GM12878 (cell line): ENCODE results near the gene NEK5. TPM values are rescaled to one million over a fixed set of nuclear protein-coding genes. Genes with fewer than 3 reads are reported as not detected.
"Not testable (repeated sequence)": the region's sequence is repeated elsewhere in the genome, so short reads cannot be mapped to it uniquely, and the experiment has no call there.

Experiments used
- ATAC-seq: fragments of 200-7000 bp; cut with Tn5 transposase; 3 replicates; pipeline ENCODE4 v1.9.1; 2020; ENCODE audit warnings: mild to moderate bottlenecking, moderate library complexity
- BruUV-seq: library from RNA; stranded (reverse); fragments of 400-500 nt; replicated peaks from 2 replicates; lab custom pipeline; 2021; lab: Mats Ljungman, UMichigan
- CTCF ChIA-PET: fragments of 300-600 bp; sonication (Branson Sonifier 250); formaldehyde crosslinking; extraction: SDS; loops from one replicate; lab custom pipeline; 2021; ENCODE audit warnings: inconsistent platforms; lab: Yijun Ruan, JAX
- POLR2A ChIA-PET: fragments of 350-600 bp; formaldehyde crosslinking; extraction: SDS; loops from one replicate; lab custom pipeline; 2021; ENCODE audit warnings: inconsistent platforms; lab: Charles Lee
- RAD21 ChIA-PET: fragments of 300-600 bp; sonication (Branson Sonifier 250); formaldehyde crosslinking; loops from one replicate; lab custom pipeline; 2023; ENCODE audit warnings: antibody characterized with exemption; ENCODE audit not compliant: unreplicated experiment; lab: Charles Lee
- SMC1A ChIA-PET: fragments of 300-600 bp; sonication (Branson Sonifier 250); formaldehyde crosslinking; loops from one replicate; lab custom pipeline; 2023; ENCODE audit not compliant: unreplicated experiment, uncharacterized antibody; lab: Charles Lee
- DNase-seq: peaks from one replicate; pipeline ENCODE4 v3.0.0-alpha.2; 2011; ENCODE audit warnings: low read depth, low spot score
- FAIRE-seq: peaks from 3 replicates; lab custom pipeline; 2011; peaks lifted over from hg19 to GRCh38; lab: Jason Lieb, UNC
- H2AFZ ChIP-seq: 2 replicates; pipeline ENCODE4 v1.6.0; 2011; ENCODE audit warnings: low read depth, low read length, control low read depth; ENCODE audit not compliant: control insufficient read depth
- H3K27ac ChIP-seq: 2 replicates; pipeline ENCODE4 v1.5.1; 2011; ENCODE audit warnings: control low read depth; ENCODE audit not compliant: control insufficient read depth, insufficient read depth
- H3K27me3 ChIP-seq, 2 experiments: replicated peaks in 1 of 2; 2 replicates each; pipeline versions ENCODE4 v1.6.0 to v1.6.1; 2011; ENCODE audit warnings: low read length in 1 of 2; ENCODE audit not compliant: control insufficient read depth in 2 of 2, insufficient read depth in 2 of 2
- H3K36me3 ChIP-seq, 2 experiments: 2 replicates each; pipeline ENCODE4 v1.5.1; 2011; ENCODE audit warnings: low read length in 1 of 2; ENCODE audit not compliant: control insufficient read depth in 2 of 2, insufficient read depth in 2 of 2
- H3K4me1 ChIP-seq: 2 replicates; pipeline ENCODE4 v1.6.1; 2011; ENCODE audit warnings: mild to moderate bottlenecking, low read length, moderate library complexity, mixed read lengths; ENCODE audit not compliant: control insufficient read depth, insufficient read depth
- H3K4me2 ChIP-seq: 2 replicates; pipeline ENCODE4 v1.6.0; 2011; ENCODE audit warnings: control low read depth; ENCODE audit not compliant: control insufficient read depth, insufficient read depth
- H3K4me3 ChIP-seq: fragments of 200-600 bp; sonication (generic); 2 replicates; pipeline ENCODE4 v1.5.1; 2016
- H3K79me2 ChIP-seq: 2 replicates; pipeline ENCODE4 v1.6.0; 2011; ENCODE audit warnings: low read length; ENCODE audit not compliant: control insufficient read depth, insufficient read depth
- H3K9ac ChIP-seq: 2 replicates; pipeline ENCODE4 v1.8.0; 2011; ENCODE audit warnings: low read length, control low read depth, mixed read lengths; ENCODE audit not compliant: control insufficient read depth, insufficient read depth
- H3K9me3 ChIP-seq: replicated peaks from 3 replicates; pipeline ENCODE4 v1.5.1; 2011; ENCODE audit warnings: mild to moderate bottlenecking, low read length; ENCODE audit not compliant: control insufficient read depth, insufficient read depth
- H4K20me1 ChIP-seq: 2 replicates; pipeline ENCODE4 v1.6.0; 2011; ENCODE audit not compliant: control insufficient read depth, insufficient read depth
- BCLAF1 ChIP-seq: fragments of 450-650 bp; IDR thresholded peaks from 2 replicates; pipeline ENCODE4 v1.6.1; 2017; ENCODE audit warnings: antibody characterized with exemption, mild to moderate bottlenecking, moderate library complexity
- BHLHE40 ChIP-seq, 2 experiments: fragments of 450-650 bp in 1 of 2; IDR thresholded peaks; 2 replicates each; pipeline ENCODE4 v1.6.1; 2011 to 2017; ENCODE audit warnings: low read depth in 2 of 2, borderline replicate concordance in 1 of 2, improper control_type of control experiment in 1 of 2, low read length in 1 of 2, mild to moderate bottlenecking in 1 of 2
- SREBF1 ChIP-seq: IDR thresholded peaks from 2 replicates; pipeline ENCODE4 v1.6.1; 2012; ENCODE audit warnings: mild to moderate bottlenecking, low read length
- WGBS: methylation state at CpG from one replicate; pipeline ENCODE4 v1.1.6; 2016; ENCODE audit warnings: low lambda C conversion rate; ENCODE audit not compliant: insufficient replicate concordance, insufficient coverage; ENCODE audit errors: missing lambda C conversion rate; 5-methylcytosine and 5-hydroxymethylcytosine counted together
- in situ Hi-C: fragments of 300-500 bp; cut with MboI; formaldehyde crosslinking; loops from 9 replicates; pipeline ENCODE4 v1.14.3; 2018; ENCODE audit warnings: mixed read lengths
- intact Hi-C: fragments of 100-400 bp; cut with micrococcal nuclease; formaldehyde crosslinking; loops from one replicate; pipeline ENCODE4 v1.14.2; 2022; ENCODE audit not compliant: unreplicated experiment
- polyA plus RNA-seq, 11 experiments: library from polyadenylated mRNA; depleted of rRNA in 4 of 11; unstranded in 6 of 11; stranded (reverse) in 5 of 11; fragments of >200 nt; fragmentation: Nextera tagmentation in 4 of 11; fragmentation: Illumina TruSeq in 1 of 11; extraction: Ambion mirVana in 4 of 11; extraction: Trizol in 1 of 11; gene quantifications; 1 replicate in 1 of 11; 2 replicates in 10 of 11; pipeline versions ENCODE4 v1.2.1 to v1.2.3, GENCODE V29; 2011 to 2016; ENCODE audit warnings: inconsistent platforms in 2 of 11, missing spikeins in 2 of 11, low read depth in 1 of 11
- total RNA-seq, 4 experiments: library from RNA; depleted of rRNA in 3 of 4; stranded (reverse); fragments of >200 nt in 3 of 4; fragmentation: Illumina TruSeq in 1 of 4; extraction: Trizol in 1 of 4; gene quantifications; 2 replicates each; pipeline versions ENCODE4 v1.2.1 to v1.2.3, GENCODE V29; 2013 to 2021

NEK5 gene
- total and polyA plus RNA-seq, 10 of the 15 experiments (the other 5 are each of a cell fraction or from before 2014, with no cell fraction given): 0.04 to 0.32 (median 0.20) TPM; not detected in 6

GRCh38 chr13:52061587-52061986, 67.3 kb downstream of the NEK5 start (continued):
- TF ChIP-seq BHLHE40 (IDR thresholded peaks at IDR 0.05; ENCODE audit: borderline replicate concordance in 1 of 2, low read depth in 2 of 2, low read length in 1 of 2): no peak
- no peak for TF ChIP-seq SREBF1
- TF ChIP-seq BCLAF1: no peak

GRCh38 chr13:52061064-52061463, 67.8 kb downstream of the NEK5 start:
- H3K79me2 ChIP-seq, H4K20me1 ChIP-seq, FAIRE-seq, H3K9ac ChIP-seq, BruUV-seq, H3K9me3 ChIP-seq, H3K4me2 ChIP-seq, H3K36me3 ChIP-seq, POLR2A ChIA-PET, H3K27ac ChIP-seq, H3K27me3 ChIP-seq, in situ Hi-C loops, H3K4me3 ChIP-seq, RAD21 ChIA-PET, DNase-seq, H2AFZ ChIP-seq, intact Hi-C loops, ATAC-seq, H3K4me1 ChIP-seq: not testable (repeated sequence)
- CTCF ChIA-PET: interaction anchor here (1.4 kb wide), 1 partner anchor 10 kb away, joined by 3 read pairs; no protein-coding TSS in a partner anchor
- WGBS: 43% methylated on average over 3 of the region's 3 CpGs
- SMC1A ChIA-PET: interaction anchor here (0.8 kb wide), 1 partner anchor 53 kb away, joined by 3 read pairs; no protein-coding TSS in a partner anchor
